Measurements from ENCODE around the gene TRPM3. TPM values are rescaled to one million over a fixed set of nuclear protein-coding genes. Genes with fewer than 3 reads are reported as not detected.

The TRPM3 gene
- total RNA-seq, 6 experiments from 2014 or later = 0.02 TPM; not detected in 5

DNA sequence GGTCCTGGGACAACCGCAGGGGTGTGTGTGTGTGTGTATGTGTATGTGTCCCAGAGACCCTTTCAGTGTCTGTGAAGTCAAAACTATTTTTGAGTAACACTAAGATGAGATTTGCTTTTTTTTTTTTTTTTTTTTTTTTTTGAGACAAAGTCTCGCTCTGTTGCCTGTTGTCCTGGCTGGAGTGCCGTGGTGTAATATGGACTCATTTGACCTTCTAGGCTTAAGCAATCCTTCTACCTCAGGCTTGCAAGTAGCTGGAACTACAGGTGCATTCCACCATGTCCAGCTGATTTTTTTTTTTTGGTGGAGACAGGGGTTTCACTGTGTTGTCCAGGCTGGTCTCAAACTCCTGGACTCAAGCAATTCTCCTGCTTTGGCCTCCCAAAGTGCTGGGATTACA is 609.6 kb downstream of the TRPM3 start:
- TF ChIP-seq, protein P1, sequence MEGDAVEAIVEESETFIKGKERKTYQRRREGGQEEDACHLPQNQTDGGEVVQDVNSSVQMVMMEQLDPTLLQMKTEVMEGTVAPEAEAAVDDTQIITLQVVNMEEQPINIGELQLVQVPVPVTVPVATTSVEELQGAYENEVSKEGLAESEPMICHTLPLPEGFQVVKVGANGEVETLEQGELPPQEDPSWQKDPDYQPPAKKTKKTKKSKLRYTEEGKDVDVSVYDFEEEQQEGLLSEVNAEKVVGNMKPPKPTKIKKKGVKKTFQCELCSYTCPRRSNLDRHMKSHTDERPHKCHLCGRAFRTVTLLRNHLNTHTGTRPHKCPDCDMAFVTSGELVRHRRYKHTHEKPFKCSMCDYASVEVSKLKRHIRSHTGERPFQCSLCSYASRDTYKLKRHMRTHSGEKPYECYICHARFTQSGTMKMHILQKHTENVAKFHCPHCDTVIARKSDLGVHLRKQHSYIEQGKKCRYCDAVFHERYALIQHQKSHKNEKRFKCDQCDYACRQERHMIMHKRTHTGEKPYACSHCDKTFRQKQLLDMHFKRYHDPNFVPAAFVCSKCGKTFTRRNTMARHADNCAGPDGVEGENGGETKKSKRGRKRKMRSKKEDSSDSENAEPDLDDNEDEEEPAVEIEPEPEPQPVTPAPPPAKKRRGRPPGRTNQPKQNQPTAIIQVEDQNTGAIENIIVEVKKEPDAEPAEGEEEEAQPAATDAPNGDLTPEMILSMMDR (IDR thresholded peaks at IDR 0.05) = no peak
- H3K27me3 Mint-ChIP-seq (ENCODE audit: insufficient read depth) = peaks cover 2% of the 10 kb centered on the region

DNA sequence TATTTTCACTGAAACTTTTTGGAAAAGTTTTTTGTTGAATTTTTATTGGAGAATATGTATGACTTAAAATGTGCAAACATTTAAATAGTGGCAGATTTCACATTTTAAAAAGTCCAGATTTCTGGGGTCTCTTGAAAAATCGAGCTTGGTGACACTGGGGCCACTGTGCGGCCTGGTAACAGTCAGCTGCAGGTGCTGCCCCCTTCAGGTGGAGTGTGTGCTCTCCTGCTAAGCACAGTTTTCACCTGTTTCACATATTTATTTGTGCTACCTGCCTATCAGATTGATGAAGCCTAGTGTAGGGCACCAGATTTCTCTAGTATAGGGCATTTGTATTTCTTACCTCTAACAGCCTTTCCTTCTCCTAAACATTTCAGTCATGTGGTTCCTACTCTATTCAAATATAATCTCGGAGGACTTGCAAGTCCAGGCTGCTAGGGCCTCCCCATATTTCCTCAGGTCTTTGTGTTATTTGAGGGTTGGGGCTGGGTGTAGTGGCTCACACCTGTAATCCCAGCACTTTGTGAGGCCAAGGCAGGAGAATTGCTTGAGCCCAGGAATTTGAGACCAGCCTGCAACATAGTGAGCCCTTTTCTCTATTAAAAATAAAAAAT is 611.2 kb downstream of the TRPM3 start:
- TF ChIP-seq, protein P1 (IDR thresholded peaks at IDR 0.05) = peak; percentile 80
- peaks cover 2% of the 10 kb centered on the region for H3K27me3 Mint-ChIP-seq (ENCODE audit: insufficient read depth)
- no peak for DNase-seq
- H3K9me3 Mint-ChIP-seq = no peaks in the 10 kb centered on the region
- peaks cover 9% of the 10 kb centered on the region for H3K4me1 Mint-ChIP-seq (ENCODE audit: low read depth)
- H3K27ac Mint-ChIP-seq = no peak overlapping the region
- H3K4me3 Mint-ChIP-seq = no peak overlapping the region
- no peaks in the 10 kb centered on the region for H3K36me3 Mint-ChIP-seq (ENCODE audit: low read depth)

More for the DNA sequence above, 609.6 kb downstream of the TRPM3 start:
- no peak for DNase-seq
- Mint-ChIP-seq H3K27ac (no peak overlapping the region), H3K4me3 (no peak overlapping the region), H3K4me1 (ENCODE audit: low read depth) (no peaks in the 10 kb centered on the region), H3K36me3 (ENCODE audit: low read depth) (no peaks in the 10 kb centered on the region), H3K9me3 (no peaks in the 10 kb centered on the region)

DNA sequence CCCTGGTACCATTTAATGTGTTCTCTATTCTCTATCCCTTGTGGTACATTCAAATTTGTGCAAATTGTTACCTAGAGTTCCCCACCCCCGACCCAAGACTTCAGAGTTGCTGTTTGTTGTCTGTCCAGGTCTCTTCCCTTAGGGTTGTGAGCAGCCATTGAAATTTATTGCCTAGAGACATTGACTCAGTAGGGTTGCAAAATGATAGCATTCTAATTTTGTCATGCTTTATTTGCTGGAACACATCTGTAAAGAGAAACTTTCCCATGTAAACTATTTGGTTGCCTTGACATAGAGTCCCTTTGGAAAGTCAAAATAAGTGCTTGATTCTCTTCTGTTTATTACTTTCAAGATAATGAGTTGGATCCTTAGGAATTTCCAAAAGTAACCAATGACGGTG is 615.3 kb downstream of the TRPM3 start:
- Mint-ChIP-seq H3K4me1 (ENCODE audit: low read depth) (peaks cover 9% of the 10 kb centered on the region), H3K4me3 (no peak overlapping the region), H3K36me3 (ENCODE audit: low read depth) (no peaks in the 10 kb centered on the region), H3K9me3 (no peaks in the 10 kb centered on the region), H3K27ac (no peak overlapping the region), H3K27me3 (ENCODE audit: insufficient read depth) (peaks cover 2% of the 10 kb centered on the region)
- no peak for DNase-seq
- TF ChIP-seq, protein P1 (IDR thresholded peaks at IDR 0.05) = no peak

DNA sequence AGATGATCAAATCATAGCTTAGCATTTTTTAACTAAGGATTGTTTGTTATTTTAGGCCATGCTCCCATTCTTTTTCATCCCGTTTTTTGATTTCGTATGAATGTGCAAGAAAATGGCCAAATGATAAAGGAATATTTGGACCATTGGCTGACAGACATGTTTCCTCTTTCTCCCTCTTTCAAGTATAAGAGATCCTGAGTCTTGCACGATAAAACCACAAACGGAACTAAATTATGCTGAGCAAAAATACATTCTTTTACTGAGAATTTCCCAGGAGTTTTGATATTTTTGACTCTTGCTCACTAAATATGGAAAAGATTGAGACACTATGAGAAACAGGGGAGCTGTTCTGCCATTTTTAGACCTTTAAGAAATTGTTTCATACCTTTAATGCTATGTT is 616.6 kb downstream of the TRPM3 start:
- Mint-ChIP-seq H3K36me3 (ENCODE audit: low read depth) (no peaks in the 10 kb centered on the region), H3K27me3 (ENCODE audit: insufficient read depth) (peaks cover 4% of the 10 kb centered on the region; the same call in 1 of the 2 replicates), H3K4me1 (ENCODE audit: low read depth) (peaks cover 9% of the 10 kb centered on the region), H3K9me3 (no peaks in the 10 kb centered on the region), H3K27ac (no peak overlapping the region), H3K4me3 (no peak overlapping the region)
- TF ChIP-seq, protein P1 (IDR thresholded peaks at IDR 0.05) = no peak
- DNase-seq = no peak

DNA sequence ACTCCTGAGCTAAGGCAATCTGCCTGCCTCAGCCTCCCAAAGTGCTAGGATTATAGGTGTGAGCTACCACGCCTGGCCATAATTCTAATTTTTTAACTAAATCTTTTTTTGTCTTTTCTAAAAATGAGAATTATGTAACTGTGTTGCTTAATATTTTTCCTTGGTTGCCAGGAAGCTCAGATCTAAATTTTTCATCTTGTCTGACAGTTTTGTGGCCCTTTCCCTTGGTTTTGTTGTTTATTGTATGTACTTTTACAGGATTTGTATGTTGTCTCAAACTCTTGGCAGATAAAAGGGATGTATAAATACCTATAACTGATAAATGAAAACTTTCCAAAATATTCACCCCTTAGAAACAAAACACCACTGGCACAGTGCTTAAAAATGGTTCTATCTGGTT is 618.7 kb downstream of the TRPM3 start:
- DNase-seq = no peak
- Mint-ChIP-seq H3K36me3 (ENCODE audit: low read depth) (no peaks in the 10 kb centered on the region), H3K27ac (no peak overlapping the region), H3K9me3 (no peaks in the 10 kb centered on the region), H3K27me3 (ENCODE audit: insufficient read depth) (peaks cover 2% of the 10 kb centered on the region; the same call in 1 of the 2 replicates), H3K4me1 (ENCODE audit: low read depth) (peaks cover 9% of the 10 kb centered on the region), H3K4me3 (no peak overlapping the region)
- TF ChIP-seq, protein P1 (IDR thresholded peaks at IDR 0.05) = no peak

Data from HFFc6 (cell line).